Caki2 (cell line): ENCODE results near the gene GFPT1. TPM values are rescaled to one million over a fixed set of nuclear protein-coding genes. Genes with fewer than 3 reads are reported as not detected.

Source experiments
- DNase-seq: peaks from one replicate; pipeline ENCODE4 v3.0.0-alpha.2; 2015; ENCODE audit warnings: low read depth
- in situ Hi-C: cut with HindIII; loops from 2 replicates; pipeline ENCODE4 v1.10.0; 2016; ENCODE audit warnings: low sequenced_read_pairs, low pct_unique_long_range_greater_than_20kb, mixed read lengths
- total RNA-seq: library from RNA; depleted of rRNA; stranded (reverse); fragments of >200 nt; shearing (Covaris generic); gene quantifications from 2 replicates; pipeline ENCODE4 v1.2.3, GENCODE V29; 2014; ENCODE audit warnings: low replicate concordance

GFPT1 gene
- total RNA-seq, 1 experiment from 2014 or later: 35.1 TPM

- in situ Hi-C loops: loop anchor here (25.0 kb wide), 1 partner anchor 294 kb away; the partner anchor contains the start of gene ANTXR1
- DNase-seq: no peak
Measured at GRCh38 chr2:69305712-69306392, 81.2 kb downstream of the GFPT1 start.

GRCh38 chr2:69305166-69305565 lies 81.9 kb downstream of the GFPT1 start:
- in situ Hi-C loops: loop anchor here (25.0 kb wide), 1 partner anchor 293 kb away; the partner anchor contains the start of gene ANTXR1
- DNase-seq: no peak

GRCh38 chr2:69304656-69305055 lies 82.4 kb downstream of the GFPT1 start:
- DNase-seq: no peak
- in situ Hi-C loops: loop anchor here (25.0 kb wide), 1 partner anchor 292 kb away; the partner anchor contains the start of gene ANTXR1

- no peak for DNase-seq
- in situ Hi-C loops: loop anchor here (25.0 kb wide), 1 partner anchor 288 kb away; the partner anchor contains the start of gene ANTXR1
Measured at GRCh38 chr2:69300650-69301049, 86.4 kb downstream of the GFPT1 start.

- no peak for DNase-seq
- in situ Hi-C loops: loop anchor here (25.0 kb wide), 1 partner anchor 288 kb away; the partner anchor contains the start of gene ANTXR1
Measured at GRCh38 chr2:69299772-69300516, 87.1 kb downstream of the GFPT1 start.

GRCh38 chr2:69298862-69299261 lies 88.2 kb downstream of the GFPT1 start:
- DNase-seq: no peak
- in situ Hi-C loops: no loop called here

- peak; percentile 76 for DNase-seq
- in situ Hi-C loops: no loop called here
Measured at GRCh38 chr2:69298261-69298660, 88.8 kb downstream of the GFPT1 start.

- in situ Hi-C loops: no loop called here
- no peak for DNase-seq
Measured at GRCh38 chr2:69297216-69297615, 89.8 kb downstream of the GFPT1 start.

- no peak for DNase-seq
- in situ Hi-C loops: no loop called here
Measured at GRCh38 chr2:69296421-69296820, 90.6 kb downstream of the GFPT1 start.

GRCh38 chr2:69292256-69292655 lies 94.8 kb downstream of the GFPT1 start:
- in situ Hi-C loops: no loop called here
- no peak for DNase-seq

GRCh38 chr2:69291721-69292120 lies 95.3 kb downstream of the GFPT1 start:
- in situ Hi-C loops: no loop called here
- no peak for DNase-seq

GRCh38 chr2:69291004-69291650 lies 95.9 kb downstream of the GFPT1 start:
- in situ Hi-C loops: no loop called here
- no peak for DNase-seq

GRCh38 chr2:69288429-69288828 lies 98.6 kb downstream of the GFPT1 start:
- no peak for DNase-seq
- in situ Hi-C loops: no loop called here

GRCh38 chr2:69287544-69287943 lies 99.5 kb downstream of the GFPT1 start:
- in situ Hi-C loops: no loop called here
- DNase-seq: no peak

- in situ Hi-C loops: no loop called here
Measured at GRCh38 chr2:69285379-69285894, 101.6 kb downstream of the GFPT1 start.

GRCh38 chr2:69280796-69281412 lies 106.1 kb downstream of the GFPT1 start:
- in situ Hi-C loops: no loop called here
- DNase-seq: no peak

More at GRCh38 chr2:69285379-69285894, 101.6 kb downstream of the GFPT1 start:
- no peak for DNase-seq

- DNase-seq: no peak
- in situ Hi-C loops: no loop called here
Measured at GRCh38 chr2:69279931-69280681, 106.9 kb downstream of the GFPT1 start.

GRCh38 chr2:69279211-69279610 lies 107.8 kb downstream of the GFPT1 start:
- no peak for DNase-seq
- in situ Hi-C loops: no loop called here
